GM10266 (cell line): ENCODE results near the gene PVR.

Source experiments
- DNase-seq: peaks from one replicate; pipeline ENCODE4 v3.0.0; 2012; ENCODE audit errors: extremely low spot score
- CTCF ChIP-seq: IDR thresholded peaks from 2 replicates; pipeline ENCODE4 v1.5.1; 2012; ENCODE audit warnings: mild to moderate bottlenecking, low read depth; ENCODE audit not compliant: control insufficient read depth, insufficient read depth; ENCODE audit errors: missing control alignments

Gene PVR

GRCh38 chr19:44660081-44660480, 16.4 kb downstream of the PVR start:
- no peak for TF ChIP-seq CTCF
- DNase-seq, result no peak

DNA sequence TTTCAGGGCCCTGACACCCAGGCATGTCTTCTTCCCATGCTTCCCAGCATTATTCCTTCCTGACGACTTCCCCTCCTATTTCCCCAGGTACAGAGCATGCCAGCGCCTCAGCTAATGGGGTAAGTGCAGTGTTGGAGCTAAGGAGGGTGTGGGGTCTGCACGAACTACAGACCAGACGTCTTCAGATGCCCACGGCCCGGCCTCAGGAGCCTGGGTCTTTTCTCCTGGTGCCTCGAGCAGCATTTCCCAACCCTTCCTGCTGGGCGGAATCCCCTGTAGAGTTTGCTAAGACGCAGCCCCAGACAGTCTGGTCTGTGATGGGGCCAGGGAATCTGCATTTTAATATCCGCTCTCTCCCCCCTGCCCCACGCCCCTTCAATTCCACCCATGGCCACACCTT, 17.5 kb downstream of the PVR start:
- DNase-seq, result no peak

DNA sequence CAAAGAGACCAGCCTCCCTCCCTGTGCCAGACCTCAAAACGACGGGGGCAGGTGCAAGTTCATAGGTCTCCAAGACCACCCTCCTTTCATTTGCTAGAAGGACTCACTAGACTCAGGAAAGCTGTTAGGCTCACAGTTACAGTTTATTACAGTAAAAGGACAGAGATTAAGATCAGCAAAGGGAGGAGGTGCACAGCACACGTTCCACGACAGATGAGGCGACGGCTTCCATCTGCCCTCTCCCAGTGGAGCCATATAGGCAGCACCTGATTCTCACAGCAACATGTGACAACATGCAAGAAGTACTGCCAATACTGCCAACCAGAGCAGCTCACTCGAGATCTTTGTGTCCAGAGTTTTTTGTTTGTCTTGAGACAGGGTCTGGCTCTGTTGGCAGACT, 18.2 kb downstream of the PVR start:
- TF ChIP-seq CTCF, result no peak
- DNase-seq, result no peak

More for the DNA sequence above, 17.5 kb downstream of the PVR start:
- no peak for TF ChIP-seq CTCF

GRCh38 chr19:44662691-44663385, 19.1 kb downstream of the PVR start:
- TF ChIP-seq CTCF, result no peak
- no peak for DNase-seq

- no peak for DNase-seq
- TF ChIP-seq CTCF, result no peak
Observed at GRCh38 chr19:44663996-44664395, 20.3 kb downstream of the PVR start.

DNA sequence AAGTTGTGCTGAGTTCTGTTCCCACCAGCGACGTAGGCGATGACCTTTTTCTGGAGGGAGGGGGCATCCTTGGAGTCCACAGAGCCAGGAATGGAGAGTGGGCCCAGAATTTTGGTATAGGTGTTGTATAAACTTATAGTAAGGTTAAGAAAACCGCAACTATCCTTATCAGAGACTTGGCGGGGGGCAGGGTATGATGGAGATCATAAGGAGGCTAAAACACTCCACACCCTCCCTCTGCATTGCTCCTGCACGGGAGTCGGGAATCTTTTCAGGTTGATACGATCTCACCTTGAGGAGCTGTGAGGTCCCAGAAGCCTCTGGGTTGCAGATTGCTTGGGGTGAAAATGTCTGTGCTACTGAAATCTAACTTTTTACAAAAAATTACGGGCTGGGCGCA, 21.3 kb downstream of the PVR start:
- no peak for TF ChIP-seq CTCF
- no peak for DNase-seq

DNA sequence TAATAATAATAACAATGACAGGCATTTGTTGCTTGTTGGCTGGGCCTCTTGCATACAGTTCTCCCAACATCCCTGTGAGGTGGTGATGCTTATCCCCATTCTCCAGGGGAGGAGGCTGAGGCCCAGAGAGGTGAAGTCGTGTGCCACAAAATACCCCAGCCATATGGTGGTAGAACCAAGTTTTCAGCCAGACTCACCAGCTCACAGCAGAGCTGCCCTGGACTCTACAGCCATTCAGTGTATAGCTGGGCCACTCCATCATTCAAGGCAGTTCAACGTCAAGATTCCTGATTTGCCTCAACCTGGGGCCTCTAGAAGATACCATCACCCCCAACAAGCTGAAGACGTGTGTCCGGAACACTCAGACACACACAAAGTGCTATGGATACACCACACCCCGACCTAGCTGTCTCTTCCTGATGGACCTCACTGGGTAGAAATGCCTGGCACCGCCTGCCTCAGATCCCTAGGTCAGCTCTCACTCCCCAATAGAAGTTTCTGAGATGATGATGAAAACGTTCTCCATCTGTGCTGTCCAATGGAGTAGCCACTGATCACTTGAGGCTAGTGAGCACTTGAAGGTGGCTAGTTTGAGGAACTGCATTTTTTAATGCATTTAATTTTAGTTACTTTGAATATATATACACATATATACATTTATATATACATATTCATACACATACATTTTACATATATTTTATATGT, 23.3 kb downstream of the PVR start:
- TF ChIP-seq CTCF, result no peak
- DNase-seq, result no peak
